Tibial nerve (tissue), 4 donors: ENCODE data around the gene PSAPL1. TPM values are rescaled to one million over a fixed set of nuclear protein-coding genes. Genes with fewer than 3 reads are reported as not detected.

Source experiments
- DNase-seq, 2 donors: peaks; one replicate each; pipeline ENCODE4 v3.0.0-alpha.2; 2019; ENCODE audit warnings: low spot score in 2 of 2
- H3K27ac ChIP-seq, 4 donors: fragments of 200-600 bp; sonication (generic) in 3 of 4; one replicate each; pipeline ENCODE4 v1.5.1; 2017 to 2019; ENCODE audit warnings: mild to moderate bottlenecking in 1 of 4
- H3K27me3 ChIP-seq, 2 donors: fragments of 200-600 bp; sonication (generic) in 1 of 2; one replicate each; pipeline versions ENCODE4 v1.5.1 to v1.6.0; 2017 to 2019
- H3K36me3 ChIP-seq, 3 donors: fragments of 200-600 bp; sonication (generic); one replicate each; pipeline ENCODE4 v1.5.1; 2018 to 2019
- H3K4me1 ChIP-seq, 4 donors: fragments of 200-600 bp; sonication (generic) in 3 of 4; one replicate each; pipeline ENCODE4 v1.5.1; 2017 to 2019
- H3K4me3 ChIP-seq, 4 donors: fragments of 200-600 bp; sonication (generic) in 3 of 4; one replicate each; pipeline ENCODE4 v1.5.1; 2017 to 2019; ENCODE audit warnings: mild to moderate bottlenecking in 1 of 4, moderate library complexity in 1 of 4
- H3K9me3 ChIP-seq, 4 donors: fragments of 200-600 bp; sonication (generic) in 3 of 4; one replicate each; pipeline ENCODE4 v1.5.1; 2017 to 2019
- EP300 ChIP-seq, 2 donors: sonication (generic); formaldehyde crosslinking; IDR thresholded peaks; one replicate each; pipeline ENCODE4 v1.6.1; 2017; ENCODE audit warnings: antibody characterized with exemption in 2 of 2, mild to moderate bottlenecking in 1 of 2
- POLR2A ChIP-seq, 2 donors: fragments of 450-650 bp; IDR thresholded peaks; one replicate each; pipeline ENCODE4 v1.6.1; 2017; ENCODE audit warnings: antibody characterized with exemption in 2 of 2, mild to moderate bottlenecking in 2 of 2, moderate library complexity in 2 of 2
- WGBS, 2 donors: methylation state at CpG; one replicate each; pipeline ENCODE4 v1.1.5; 2018; 5-methylcytosine and 5-hydroxymethylcytosine counted together
- total RNA-seq, 4 donors: library from RNA; depleted of rRNA; stranded (reverse); fragments of >200 nt; gene quantifications; one replicate each; pipeline ENCODE4 v1.1.0, GENCODE V29; 2016
- TF ChIP-seq, protein P1 (sequence below), 5 experiments: fragments of 200-600 bp in 3 of 5; fragments of 450-650 bp in 2 of 5; sonication (generic) in 3 of 5; IDR thresholded peaks; one replicate each; pipeline ENCODE4 v1.5.1; 2016 to 2019; ENCODE audit warnings: antibody characterized with exemption in 5 of 5, mild to moderate bottlenecking in 3 of 5, moderate library complexity in 2 of 5

Gene PSAPL1
- total RNA-seq, 4 donors from 2014 or later, result under 0.01 to 0.22 TPM; not detected in 2

DNA sequence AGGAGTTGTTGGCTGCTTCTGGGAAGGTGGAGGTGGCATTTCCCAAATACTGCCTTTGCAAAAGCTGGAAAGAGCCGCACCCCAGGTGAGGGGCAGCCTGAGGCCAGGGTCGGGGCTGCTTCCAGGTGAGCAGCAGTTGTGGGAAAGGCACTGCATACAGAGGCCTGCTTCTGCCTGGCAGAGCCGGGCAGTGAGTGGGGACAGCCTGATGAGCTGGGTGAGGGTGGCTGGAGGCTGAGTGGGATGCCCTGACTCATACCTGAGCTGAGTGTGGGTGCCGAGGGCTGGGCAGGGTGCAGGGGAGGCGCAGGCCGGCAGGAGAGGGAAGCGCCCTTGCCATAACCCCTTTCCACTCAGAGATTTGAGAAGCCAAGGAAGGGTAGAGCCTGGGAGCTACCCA, 6.5 kb upstream of the PSAPL1 start:
- Histone ChIP-seq H3K27ac (no peak overlapping the region), H3K9me3 (no peaks in the 10 kb centered on the region), H3K36me3 (no peaks in the 10 kb centered on the region), H3K4me1 (peaks cover 0 to 16% (median 0%) of the 10 kb centered on the region in 4 donors), H3K4me3 (no peak overlapping the region), H3K27me3 (no peaks in the 10 kb centered on the region)
- DNase-seq, result no peak
- 84 to 89% methylated on average over 7 of the region's 7 CpGs for WGBS, 2 donors
- TF ChIP-seq, protein P1, sequence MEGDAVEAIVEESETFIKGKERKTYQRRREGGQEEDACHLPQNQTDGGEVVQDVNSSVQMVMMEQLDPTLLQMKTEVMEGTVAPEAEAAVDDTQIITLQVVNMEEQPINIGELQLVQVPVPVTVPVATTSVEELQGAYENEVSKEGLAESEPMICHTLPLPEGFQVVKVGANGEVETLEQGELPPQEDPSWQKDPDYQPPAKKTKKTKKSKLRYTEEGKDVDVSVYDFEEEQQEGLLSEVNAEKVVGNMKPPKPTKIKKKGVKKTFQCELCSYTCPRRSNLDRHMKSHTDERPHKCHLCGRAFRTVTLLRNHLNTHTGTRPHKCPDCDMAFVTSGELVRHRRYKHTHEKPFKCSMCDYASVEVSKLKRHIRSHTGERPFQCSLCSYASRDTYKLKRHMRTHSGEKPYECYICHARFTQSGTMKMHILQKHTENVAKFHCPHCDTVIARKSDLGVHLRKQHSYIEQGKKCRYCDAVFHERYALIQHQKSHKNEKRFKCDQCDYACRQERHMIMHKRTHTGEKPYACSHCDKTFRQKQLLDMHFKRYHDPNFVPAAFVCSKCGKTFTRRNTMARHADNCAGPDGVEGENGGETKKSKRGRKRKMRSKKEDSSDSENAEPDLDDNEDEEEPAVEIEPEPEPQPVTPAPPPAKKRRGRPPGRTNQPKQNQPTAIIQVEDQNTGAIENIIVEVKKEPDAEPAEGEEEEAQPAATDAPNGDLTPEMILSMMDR (IDR thresholded peaks at IDR 0.05), result no peak
- no peak for TF ChIP-seq EP300 (IDR thresholded peaks at IDR 0.05)
- TF ChIP-seq POLR2A (IDR thresholded peaks at IDR 0.05), result no peak

DNA sequence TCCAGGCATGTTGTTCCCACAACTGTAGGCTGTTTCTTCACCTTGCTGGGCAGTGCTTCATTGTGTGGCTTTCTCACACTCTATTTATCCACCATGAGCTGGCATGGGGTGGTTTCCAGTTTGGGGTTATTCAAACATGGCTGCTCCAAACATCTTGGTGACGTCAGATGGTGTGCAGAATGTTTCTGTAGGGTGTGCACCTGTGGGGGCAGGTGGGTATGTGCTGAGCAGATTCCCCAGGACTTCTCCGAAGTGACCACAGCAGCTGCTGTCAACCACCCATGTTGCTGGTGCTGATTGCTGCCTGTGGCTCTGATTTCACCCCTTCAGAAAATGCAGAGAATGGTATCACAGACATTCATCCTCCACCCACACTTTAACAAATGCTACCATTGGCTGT, 5.0 kb upstream of the PSAPL1 start:
- TF ChIP-seq POLR2A (IDR thresholded peaks at IDR 0.05) (no peak), EP300 (IDR thresholded peaks at IDR 0.05) (no peak)
- TF ChIP-seq, protein P1 (IDR thresholded peaks at IDR 0.05), result no peak
- 91 to 97% methylated on average over 2 of the region's 2 CpGs for WGBS, 2 donors
- Histone ChIP-seq H3K36me3 (no peaks in the 10 kb centered on the region), H3K4me1 (peaks cover 0 to 17% (median 0%) of the 10 kb centered on the region in 4 donors), H3K9me3 (no peaks in the 10 kb centered on the region), H3K27ac (no peak overlapping the region), H3K4me3 (no peak overlapping the region), H3K27me3 (no peaks in the 10 kb centered on the region)
- DNase-seq, result no peak

DNA sequence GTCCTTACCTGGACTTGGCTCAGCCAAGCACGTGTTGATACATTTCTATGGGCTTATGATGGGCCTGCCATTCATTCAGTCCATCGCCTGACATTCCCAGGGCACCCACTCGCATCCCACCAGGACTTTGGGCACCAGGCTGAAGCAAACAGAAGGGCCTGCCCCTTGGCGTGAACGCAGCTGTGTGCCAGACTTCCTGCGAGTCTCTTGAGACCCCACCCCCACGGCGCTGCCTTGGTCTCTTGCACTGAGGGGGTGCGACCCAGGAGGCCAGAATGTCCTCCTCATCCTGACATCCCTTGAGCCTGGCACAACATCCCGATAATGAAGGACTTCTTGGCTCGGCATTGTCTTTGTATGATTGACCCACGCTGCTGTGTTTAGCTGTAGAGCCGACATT, 1.5 kb upstream of the PSAPL1 start:
- Histone ChIP-seq H3K4me1 (peaks cover 0 to 18% (median 0%) of the 10 kb centered on the region in 4 donors), H3K9me3 (no peaks in the 10 kb centered on the region), H3K27me3 (no peaks in the 10 kb centered on the region), H3K4me3 (no peak overlapping the region), H3K36me3 (no peaks in the 10 kb centered on the region), H3K27ac (no peak overlapping the region)
- DNase-seq, result no peak
- TF ChIP-seq, protein P1 (IDR thresholded peaks at IDR 0.05), result no peak
- no peak for TF ChIP-seq EP300 (IDR thresholded peaks at IDR 0.05)
- TF ChIP-seq POLR2A (IDR thresholded peaks at IDR 0.05), result no peak
- 75 to 80% methylated on average over 11 to 13 of the region's 13 CpGs for WGBS, 2 donors

DNA sequence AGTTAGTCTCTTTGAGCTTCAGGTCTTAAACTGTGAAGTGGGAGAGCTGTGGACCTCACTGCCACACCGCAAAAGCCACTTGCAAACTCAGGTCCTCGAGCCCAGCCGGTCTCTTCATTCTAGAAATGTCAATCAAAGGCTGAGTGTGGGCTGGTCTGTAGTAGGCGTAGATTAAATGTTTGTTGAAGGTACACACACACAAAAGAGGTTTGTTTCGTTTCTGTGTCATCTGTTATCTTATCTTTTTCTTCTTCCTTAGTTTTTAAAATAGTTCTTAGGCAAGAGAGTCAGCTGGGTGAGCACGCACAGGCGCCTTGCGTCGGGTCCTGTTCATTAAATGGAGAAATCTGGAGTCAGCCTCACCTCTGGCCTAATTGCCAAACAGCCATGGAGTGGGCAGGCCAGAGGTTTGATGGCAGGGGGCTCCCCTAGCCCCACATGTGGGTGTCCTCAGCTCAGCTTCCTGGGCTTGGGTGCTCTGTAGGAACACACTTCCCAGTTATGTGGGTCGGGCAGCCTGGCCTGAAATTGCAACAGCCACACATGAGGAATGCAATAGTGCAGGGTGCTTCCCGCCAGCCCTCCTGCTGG, 836 bp upstream of the PSAPL1 start:
- Histone ChIP-seq H3K4me1 (peaks cover 0 to 22% (median 0%) of the 10 kb centered on the region in 4 donors), H3K27ac (no peak overlapping the region), H3K9me3 (no peaks in the 10 kb centered on the region), H3K27me3 (no peaks in the 10 kb centered on the region), H3K4me3 (no peak overlapping the region), H3K36me3 (no peaks in the 10 kb centered on the region)
- DNase-seq, result no peak
- TF ChIP-seq EP300 (IDR thresholded peaks at IDR 0.05) (no peak), POLR2A (IDR thresholded peaks at IDR 0.05) (no peak)
- TF ChIP-seq, protein P1 (IDR thresholded peaks at IDR 0.05), result no peak
- WGBS, 2 donors, result 79 to 81% methylated on average over 11 of the region's 11 CpGs

DNA sequence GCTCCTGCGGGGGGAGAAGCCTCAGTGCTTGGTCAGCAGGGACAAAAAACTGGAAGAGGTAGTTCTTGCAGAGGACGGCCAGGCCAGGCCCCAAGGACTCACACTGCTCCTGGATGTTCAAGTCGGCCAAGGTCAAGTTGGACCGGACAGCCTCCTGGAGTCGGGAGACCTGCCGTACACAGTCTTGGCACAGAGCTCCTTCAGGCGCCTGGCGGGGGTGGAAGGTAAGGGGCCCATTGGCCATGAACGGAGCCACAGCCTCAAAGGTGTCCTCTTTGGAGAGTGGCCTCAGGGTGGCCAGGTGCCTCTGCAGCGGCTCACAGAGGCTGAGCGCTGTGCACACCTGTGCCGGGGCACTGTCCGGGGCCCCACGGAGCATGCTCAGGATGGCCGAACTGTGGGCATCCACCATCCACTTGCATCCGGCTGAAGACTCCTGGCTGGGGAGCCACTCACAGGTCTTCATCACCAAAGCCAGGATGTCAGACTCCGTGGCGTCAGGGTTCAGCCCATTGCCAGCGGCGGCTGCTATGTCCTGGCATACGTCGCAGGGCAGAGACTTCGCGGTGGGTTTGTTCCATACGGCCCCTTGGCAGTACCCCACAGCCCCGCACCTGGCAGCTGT, 477 bp downstream of the PSAPL1 start:
- WGBS, 2 donors, result 84% methylated on average over 16 to 18 of the region's 26 CpGs
- no peak for DNase-seq
- H3K9me3 ChIP-seq, result no peaks in the 10 kb centered on the region
- no peaks in the 10 kb centered on the region for H3K27me3 ChIP-seq
- no peaks in the 10 kb centered on the region for H3K36me3 ChIP-seq
- TF ChIP-seq, protein P1 (IDR thresholded peaks at IDR 0.05), result no peak
- TF ChIP-seq EP300 (IDR thresholded peaks at IDR 0.05), result no peak
- TF ChIP-seq POLR2A (IDR thresholded peaks at IDR 0.05), result no peak
- H3K4me1 ChIP-seq, result peaks cover 0 to 31% (median 0%) of the 10 kb centered on the region in 4 donors
- H3K27ac ChIP-seq, result no peak overlapping the region
- H3K4me3 ChIP-seq, result no peak overlapping the region
